OCI-LY3 (cell line): ENCODE measurements around the gene SPSB4.

Experiments
- EZH2phosphoT487 ChIP-seq: fragments of 200-600 bp; shearing (Covaris generic); IDR thresholded peaks from 2 replicates; pipeline ENCODE4 v1.6.1; 2018; ENCODE audit warnings: antibody characterized with exemption, mixed run types, low read depth
- TF ChIP-seq, protein P1 (sequence below): fragments of 200-600, 300-600 bp; sonication (generic); IDR thresholded peaks from 2 replicates; pipeline ENCODE4 v1.5.1; 2014; ENCODE audit warnings: antibody characterized with exemption, low read length, low read depth

DNA sequence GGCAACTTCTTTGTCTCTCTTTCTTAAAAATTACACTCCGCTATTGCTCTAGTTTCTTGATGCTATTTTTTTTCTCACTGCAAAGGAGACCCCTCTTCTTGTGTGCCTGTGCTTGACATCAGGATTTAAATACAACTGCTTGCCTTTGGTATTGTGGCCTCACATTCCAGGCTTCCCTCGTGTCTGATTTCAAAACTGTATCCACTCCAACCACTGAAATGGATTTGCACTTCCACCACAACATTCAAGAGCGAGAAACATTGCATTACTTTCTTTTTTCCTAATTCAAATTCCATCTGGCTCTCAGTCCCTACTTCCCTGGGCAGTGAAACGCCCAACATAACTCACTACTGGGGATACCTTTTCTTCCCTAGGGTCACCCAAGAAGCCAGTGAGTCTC is 130.0 kb downstream of the SPSB4 start:
- TF ChIP-seq, protein P1, sequence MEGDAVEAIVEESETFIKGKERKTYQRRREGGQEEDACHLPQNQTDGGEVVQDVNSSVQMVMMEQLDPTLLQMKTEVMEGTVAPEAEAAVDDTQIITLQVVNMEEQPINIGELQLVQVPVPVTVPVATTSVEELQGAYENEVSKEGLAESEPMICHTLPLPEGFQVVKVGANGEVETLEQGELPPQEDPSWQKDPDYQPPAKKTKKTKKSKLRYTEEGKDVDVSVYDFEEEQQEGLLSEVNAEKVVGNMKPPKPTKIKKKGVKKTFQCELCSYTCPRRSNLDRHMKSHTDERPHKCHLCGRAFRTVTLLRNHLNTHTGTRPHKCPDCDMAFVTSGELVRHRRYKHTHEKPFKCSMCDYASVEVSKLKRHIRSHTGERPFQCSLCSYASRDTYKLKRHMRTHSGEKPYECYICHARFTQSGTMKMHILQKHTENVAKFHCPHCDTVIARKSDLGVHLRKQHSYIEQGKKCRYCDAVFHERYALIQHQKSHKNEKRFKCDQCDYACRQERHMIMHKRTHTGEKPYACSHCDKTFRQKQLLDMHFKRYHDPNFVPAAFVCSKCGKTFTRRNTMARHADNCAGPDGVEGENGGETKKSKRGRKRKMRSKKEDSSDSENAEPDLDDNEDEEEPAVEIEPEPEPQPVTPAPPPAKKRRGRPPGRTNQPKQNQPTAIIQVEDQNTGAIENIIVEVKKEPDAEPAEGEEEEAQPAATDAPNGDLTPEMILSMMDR, result no peak
- TF ChIP-seq EZH2phosphoT487, result no peak
